SK-MEL-5 (cell line): ENCODE results near the gene ALDH1A2. TPM values are rescaled to one million over a fixed set of nuclear protein-coding genes. Genes with fewer than 3 reads are reported as not detected.

ENCODE experiments used
- total RNA-seq: library from RNA; depleted of rRNA; stranded (reverse); fragments of >200 nt; shearing (Covaris generic); gene quantifications from 2 replicates; pipeline ENCODE4 v1.2.3, GENCODE V29; 2014; rRNA removed

The ALDH1A2 gene
- total RNA-seq, 1 experiment from 2014 or later: 0.18 TPM

Other genes starting within 250 kb of the ALDH1A2 start
- gene AQP9, start 72.7 kb upstream of the ALDH1A2 start, total RNA-seq: not detected in 2 replicates